Measurements from ENCODE around the gene ABCD1. TPM values are rescaled to one million over a fixed set of nuclear protein-coding genes. Genes with fewer than 3 reads are reported as not detected.

ABCD1 gene
- total and polyA plus RNA-seq, 7 donors, result 1.8 to 21.3 (median 12.8) TPM

- Histone ChIP-seq H3K4me1 (peaks cover 0 to 44% (median 41%) of the 10 kb centered on the region in 4 donors), H3K36me3 (peaks cover 0 to 27% (median 15%) of the 10 kb centered on the region in 4 donors), H3K27ac (peak overlapping the region; percentile 86 to 93 (median 91)), H3K27me3 (no peaks in the 10 kb centered on the region), H3K9me3 (no peaks in the 10 kb centered on the region), H3K4me3 (peak overlapping the region; percentile 62 to 78 (median 72))
- DNase-seq, result no peak
- intact Hi-C loops (cut with DNase I), result loop anchor here (2.0 kb wide), 1 partner anchor 14 kb away; no protein-coding TSS in a partner anchor
- TF ChIP-seq EP300 (IDR thresholded peaks at IDR 0.05) (peak in 1 of 4 donors; percentile 37), POLR2AphosphoS5 (IDR thresholded peaks at IDR 0.05) (no peak)
- 21 to 30% methylated on average over 12 of the region's 12 CpGs for WGBS, 2 donors
These were observed 1.8 kb upstream of the ABCD1 start for GRCh38 chrX:153722704-153723350.

GRCh38 chrX:153723351-153724251, 1.1 kb upstream of the ABCD1 start:
- DNase-seq, result no peak
- WGBS, 2 donors, result 0 to 1% methylated on average over 78 of the region's 78 CpGs
- Histone ChIP-seq H3K36me3 (peaks cover 0 to 24% (median 15%) of the 10 kb centered on the region in 4 donors), H3K4me3 (peak overlapping the region; percentile 62 to 78 (median 72)), H3K4me1 (peaks cover 0 to 52% (median 49%) of the 10 kb centered on the region in 4 donors), H3K27me3 (no peaks in the 10 kb centered on the region), H3K9me3 (no peaks in the 10 kb centered on the region), H3K27ac (peak overlapping the region; percentile 86 to 93 (median 91))
- peak in 1 of 4 donors; percentile 6 for TF ChIP-seq POLR2AphosphoS5 (IDR thresholded peaks at IDR 0.05)
- no peak for TF ChIP-seq EP300 (IDR thresholded peaks at IDR 0.05)
- TF ChIP-seq CTCF (IDR thresholded peaks at IDR 0.05), result peak in 1 of 4 experiments; percentile 17
- intact Hi-C loops (cut with DNase I), result loop anchor here (2.0 kb wide), 1 partner anchor 15 kb away; no protein-coding TSS in a partner anchor

- 65 to 68% methylated on average over 55 of the region's 55 CpGs for whole genome bisulfite sequencing, 2 donors
- DNase-seq, result no peak
- Histone ChIP-seq H3K27ac (peak overlapping the region; percentile 86 to 93 (median 91)), H3K36me3 (peaks cover 0 to 18% (median 7%) of the 10 kb centered on the region in 4 donors), H3K4me3 (peak overlapping the region; percentile 62 to 78 (median 72)), H3K4me1 (peaks cover 0 to 60% (median 55%) of the 10 kb centered on the region in 4 donors), H3K9me3 (no peaks in the 10 kb centered on the region), H3K27me3 (no peaks in the 10 kb centered on the region)
- TF ChIP-seq POLR2A (IDR thresholded peaks at IDR 0.05) (no peak), CTCF (IDR thresholded peaks at IDR 0.05) (no peak), POLR2AphosphoS5 (IDR thresholded peaks at IDR 0.05) (no peak), EP300 (IDR thresholded peaks at IDR 0.05) (no peak)
- intact Hi-C loops (cut with DNase I), result no loop called here
These were observed 579 bp downstream of the ABCD1 start for GRCh38 chrX:153725039-153725831.

GRCh38 chrX:153725832-153726285, 1.2 kb downstream of the ABCD1 start:
- DNase-seq, result no peak
- peaks cover 0 to 14% (median under 1%) of the 10 kb centered on the region in 4 donors for H3K36me3 ChIP-seq
- peak overlapping the region in 3 of 4 donors; percentile 69 to 78 (median 76) for H3K4me3 ChIP-seq
- no peaks in the 10 kb centered on the region for H3K9me3 ChIP-seq
- intact Hi-C loops (cut with DNase I), result loop anchor here (2.0 kb wide), 1 partner anchor 17 kb away; no protein-coding TSS in a partner anchor
- H3K27me3 ChIP-seq, result no peaks in the 10 kb centered on the region
- 69 to 78% methylated on average over 35 of the region's 35 CpGs for WGBS, 2 donors
- TF ChIP-seq EP300 (IDR thresholded peaks at IDR 0.05), result no peak
- TF ChIP-seq CTCF (IDR thresholded peaks at IDR 0.05), result no peak
- no peak for TF ChIP-seq POLR2A (IDR thresholded peaks at IDR 0.05)
- no peak for TF ChIP-seq POLR2AphosphoS5 (IDR thresholded peaks at IDR 0.05)
- H3K4me1 ChIP-seq, result peaks cover 0 to 60% (median 55%) of the 10 kb centered on the region in 4 donors
- H3K27ac ChIP-seq, result peak overlapping the region; percentile 86 to 93 (median 91)
